Smooth muscle cell (in vitro differentiated cells): Measurements from ENCODE around the gene TRPM6. TPM values are rescaled to one million over a fixed set of nuclear protein-coding genes. Genes with fewer than 3 reads are reported as not detected.

ENCODE experiments used
- DNase-seq: peaks from one replicate; lab custom pipeline; 2025; ENCODE audit not compliant: unreplicated experiment; lab: John Stamatoyannopoulos, UW
- H2AFZ ChIP-seq: fragments of 200-600 bp; sonication (generic); 2 replicates; pipeline ENCODE4 v1.6.0; 2016; ENCODE audit warnings: antibody characterized with exemption, low read depth, mild to moderate bottlenecking
- H3F3A ChIP-seq: fragments of 200-600 bp; sonication (generic); 2 replicates; pipeline ENCODE4 v1.6.0; 2017; ENCODE audit warnings: antibody characterized with exemption, low read depth
- H3K27ac ChIP-seq: fragments of 200-600 bp; sonication (generic); 2 replicates; pipeline ENCODE4 v1.5.1; 2016; ENCODE audit warnings: low read depth, mild to moderate bottlenecking
- H3K27me3 ChIP-seq: fragments of 200-600 bp; sonication (generic); 2 replicates; pipeline ENCODE4 v1.6.1; 2016; ENCODE audit warnings: low read depth, mild to moderate bottlenecking
- H3K36me3 ChIP-seq: fragments of 200-600 bp; sonication (generic); 2 replicates; pipeline ENCODE4 v1.5.1; 2016; ENCODE audit warnings: low read depth
- H3K4me1 ChIP-seq: fragments of 200-600 bp; sonication (generic); 2 replicates; pipeline ENCODE4 v1.5.1; 2016; ENCODE audit warnings: low read depth
- H3K4me2 ChIP-seq: fragments of 200-600 bp; sonication (generic); 2 replicates; pipeline ENCODE4 v1.6.0; 2016; ENCODE audit warnings: mild to moderate bottlenecking
- H3K4me3 ChIP-seq: fragments of 200-600 bp; sonication (generic); 2 replicates; pipeline ENCODE4 v1.5.1; 2016; ENCODE audit warnings: mild to moderate bottlenecking
- H3K79me2 ChIP-seq: fragments of 200-600 bp; sonication (generic); 2 replicates; pipeline ENCODE4 v1.6.0; 2016; ENCODE audit warnings: low read depth, mild to moderate bottlenecking
- H3K9ac ChIP-seq: fragments of 200-600 bp; sonication (generic); 2 replicates; pipeline ENCODE4 v1.6.0; 2016; ENCODE audit warnings: low read depth
- H3K9me3 ChIP-seq: fragments of 200-600 bp; sonication (generic); replicated peaks from 2 replicates; pipeline ENCODE4 v1.5.1; 2016; ENCODE audit warnings: low read depth
- H4K20me1 ChIP-seq: fragments of 200-600 bp; sonication (generic); 2 replicates; pipeline ENCODE4 v1.6.0; 2016; ENCODE audit warnings: low read depth
- WGBS: methylation state at CpG from one replicate; pipeline ENCODE4 v1.1.7; 2016; ENCODE audit warnings: low lambda C conversion rate; 5-methylcytosine and 5-hydroxymethylcytosine counted together
- polyA plus RNA-seq: library from polyadenylated mRNA; unstranded; fragments of >200 nt; fragmentation: Nextera tagmentation; extraction: Ambion mirVana; gene quantifications from 2 replicates; pipeline ENCODE4 v1.2.1, GENCODE V29; 2016
- total RNA-seq: library from RNA; depleted of rRNA; stranded (reverse); fragments of >200 nt; gene quantifications from 2 replicates; pipeline ENCODE4 v1.2.3, GENCODE V29; 2014
- TF ChIP-seq, protein P1 (sequence below): fragments of 200-600 bp; sonication (generic); IDR thresholded peaks from 2 replicates; pipeline ENCODE4 v1.5.1; 2017; ENCODE audit warnings: borderline replicate concordance, mild to moderate bottlenecking, antibody characterized with exemption; ENCODE audit not compliant: insufficient read depth, poor library complexity, severe bottlenecking

TRPM6 gene
- total and polyA plus RNA-seq, 2 experiments from 2014 or later: 0.04 TPM; not detected in 1

- H3F3A ChIP-seq: no peaks in the 10 kb centered on the region
- H3K4me2 ChIP-seq: no peak overlapping the region
- no peaks in the 10 kb centered on the region for H3K27me3 ChIP-seq
- no peak for DNase-seq
- no peaks in the 10 kb centered on the region for H4K20me1 ChIP-seq
- no peak overlapping the region for H3K4me3 ChIP-seq
- H2AFZ ChIP-seq: no peak overlapping the region
- H3K79me2 ChIP-seq: no peaks in the 10 kb centered on the region
- 90% methylated on average over 3 of the region's 3 CpGs for WGBS
- H3K27ac ChIP-seq: peak overlapping the region; percentile 23
- no peaks in the 10 kb centered on the region for H3K36me3 ChIP-seq
- H3K4me1 ChIP-seq: no peaks in the 10 kb centered on the region
- no peak overlapping the region for H3K9ac ChIP-seq
- TF ChIP-seq, protein P1, sequence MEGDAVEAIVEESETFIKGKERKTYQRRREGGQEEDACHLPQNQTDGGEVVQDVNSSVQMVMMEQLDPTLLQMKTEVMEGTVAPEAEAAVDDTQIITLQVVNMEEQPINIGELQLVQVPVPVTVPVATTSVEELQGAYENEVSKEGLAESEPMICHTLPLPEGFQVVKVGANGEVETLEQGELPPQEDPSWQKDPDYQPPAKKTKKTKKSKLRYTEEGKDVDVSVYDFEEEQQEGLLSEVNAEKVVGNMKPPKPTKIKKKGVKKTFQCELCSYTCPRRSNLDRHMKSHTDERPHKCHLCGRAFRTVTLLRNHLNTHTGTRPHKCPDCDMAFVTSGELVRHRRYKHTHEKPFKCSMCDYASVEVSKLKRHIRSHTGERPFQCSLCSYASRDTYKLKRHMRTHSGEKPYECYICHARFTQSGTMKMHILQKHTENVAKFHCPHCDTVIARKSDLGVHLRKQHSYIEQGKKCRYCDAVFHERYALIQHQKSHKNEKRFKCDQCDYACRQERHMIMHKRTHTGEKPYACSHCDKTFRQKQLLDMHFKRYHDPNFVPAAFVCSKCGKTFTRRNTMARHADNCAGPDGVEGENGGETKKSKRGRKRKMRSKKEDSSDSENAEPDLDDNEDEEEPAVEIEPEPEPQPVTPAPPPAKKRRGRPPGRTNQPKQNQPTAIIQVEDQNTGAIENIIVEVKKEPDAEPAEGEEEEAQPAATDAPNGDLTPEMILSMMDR: no peak
- no peaks in the 10 kb centered on the region for H3K9me3 ChIP-seq
Measured at GRCh38 chr9:74760031-74760700, 127.6 kb downstream of the TRPM6 start.

DNA sequence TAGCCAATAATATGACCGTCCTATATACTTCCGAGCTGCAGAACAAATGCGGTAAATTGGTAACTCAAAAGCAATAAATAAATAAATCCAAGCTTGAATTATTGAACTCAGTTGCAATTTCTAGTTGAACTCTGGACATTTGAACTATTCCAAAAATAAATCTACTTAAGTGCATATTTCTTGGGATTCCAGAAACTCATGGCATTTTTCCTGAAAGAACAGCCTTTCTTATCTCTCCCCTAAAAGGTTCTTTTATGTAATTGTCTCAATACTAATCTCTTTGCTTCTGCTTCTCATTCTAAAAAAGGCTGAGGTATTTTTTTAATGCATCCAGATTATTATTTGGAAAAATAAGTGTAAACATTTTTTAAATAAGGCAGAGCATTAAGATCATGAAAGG lies 131.7 kb downstream of the TRPM6 start:
- H3K9me3 ChIP-seq: no peaks in the 10 kb centered on the region
- H3K4me1 ChIP-seq: no peaks in the 10 kb centered on the region
- no peaks in the 10 kb centered on the region for H3F3A ChIP-seq
- no peaks in the 10 kb centered on the region for H4K20me1 ChIP-seq
- no peak overlapping the region for H3K4me2 ChIP-seq
- no peak overlapping the region for H2AFZ ChIP-seq
- no peaks in the 10 kb centered on the region for H3K79me2 ChIP-seq
- H3K4me3 ChIP-seq: no peak overlapping the region
- no peaks in the 10 kb centered on the region for H3K27me3 ChIP-seq
- H3K9ac ChIP-seq: no peak overlapping the region
- WGBS: 98% methylated on average over 3 of the region's 3 CpGs
- no peak overlapping the region for H3K27ac ChIP-seq
- TF ChIP-seq, protein P1: no peak
- no peaks in the 10 kb centered on the region for H3K36me3 ChIP-seq
- DNase-seq: no peak

DNA sequence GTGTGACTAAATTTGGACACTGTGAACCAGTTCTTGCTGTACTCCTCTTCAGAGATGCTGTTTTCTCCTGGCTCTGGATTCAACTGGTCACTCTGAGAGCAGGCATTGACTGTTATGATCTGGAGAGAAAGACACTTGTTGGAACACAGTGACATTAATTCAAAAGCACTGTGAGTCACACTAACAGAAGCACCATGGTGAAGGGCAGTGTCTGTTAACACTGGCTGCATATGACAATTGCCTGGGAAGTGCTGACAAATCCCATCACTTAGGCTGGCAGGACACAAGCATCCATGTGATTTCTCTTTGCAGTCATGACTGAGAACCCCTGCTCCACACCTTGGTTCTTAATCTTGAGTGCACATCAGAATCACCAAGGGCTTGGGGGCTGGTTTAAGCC lies 132.4 kb downstream of the TRPM6 start:
- Histone ChIP-seq H3K9me3 (no peaks in the 10 kb centered on the region), H3K36me3 (no peaks in the 10 kb centered on the region), H3K9ac (no peak overlapping the region), H3K4me3 (no peak overlapping the region), H3K4me2 (no peak overlapping the region), H3K27ac (no peak overlapping the region), H3K27me3 (no peaks in the 10 kb centered on the region), H3F3A (no peaks in the 10 kb centered on the region), H3K79me2 (no peaks in the 10 kb centered on the region), H3K4me1 (no peaks in the 10 kb centered on the region), H4K20me1 (no peaks in the 10 kb centered on the region), H2AFZ (no peak overlapping the region)
- no peak for DNase-seq
- TF ChIP-seq, protein P1: no peak

DNA sequence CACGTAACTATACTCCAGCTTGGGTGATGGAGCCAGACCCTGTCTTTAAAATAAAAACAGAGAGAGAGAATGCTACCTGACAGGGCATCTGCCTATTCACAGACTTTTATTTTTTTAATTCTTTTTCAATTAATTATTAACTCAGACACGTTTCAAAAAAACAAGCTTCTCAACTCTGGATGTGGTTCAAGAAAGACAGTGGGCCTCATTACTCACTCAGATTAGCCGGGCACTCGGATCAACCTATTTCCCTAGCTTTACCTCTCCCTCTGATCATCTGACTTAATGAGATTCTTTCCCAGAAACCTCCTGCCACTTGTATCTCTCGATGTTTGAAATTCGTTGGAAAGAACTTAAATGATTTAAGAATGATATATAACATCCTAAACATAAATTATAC lies 134.1 kb downstream of the TRPM6 start:
- H3K79me2 ChIP-seq: no peaks in the 10 kb centered on the region
- no peaks in the 10 kb centered on the region for H3K4me1 ChIP-seq
- H3K4me2 ChIP-seq: no peak overlapping the region
- no peaks in the 10 kb centered on the region for H3K9me3 ChIP-seq
- DNase-seq: no peak
- no peak overlapping the region for H3K27ac ChIP-seq
- H3K27me3 ChIP-seq: no peaks in the 10 kb centered on the region
- no peak overlapping the region for H3K9ac ChIP-seq
- WGBS: 90% methylated on average over 6 of the region's 6 CpGs
- H4K20me1 ChIP-seq: no peaks in the 10 kb centered on the region
- H3K36me3 ChIP-seq: no peaks in the 10 kb centered on the region
- H3K4me3 ChIP-seq: no peak overlapping the region
- no peak overlapping the region for H2AFZ ChIP-seq
- TF ChIP-seq, protein P1: no peak
- H3F3A ChIP-seq: no peaks in the 10 kb centered on the region
